ENCODE results near the gene RIPK3. TPM values are rescaled to one million over a fixed set of nuclear protein-coding genes. Genes with fewer than 3 reads are reported as not detected.
A peak's percentile ranks its signal among the peaks of the same experiment; 100 is the strongest.

RIPK3 gene
- total and polyA plus RNA-seq, 4 donors, result 1.0 to 2.9 (median 1.9) TPM

DNA sequence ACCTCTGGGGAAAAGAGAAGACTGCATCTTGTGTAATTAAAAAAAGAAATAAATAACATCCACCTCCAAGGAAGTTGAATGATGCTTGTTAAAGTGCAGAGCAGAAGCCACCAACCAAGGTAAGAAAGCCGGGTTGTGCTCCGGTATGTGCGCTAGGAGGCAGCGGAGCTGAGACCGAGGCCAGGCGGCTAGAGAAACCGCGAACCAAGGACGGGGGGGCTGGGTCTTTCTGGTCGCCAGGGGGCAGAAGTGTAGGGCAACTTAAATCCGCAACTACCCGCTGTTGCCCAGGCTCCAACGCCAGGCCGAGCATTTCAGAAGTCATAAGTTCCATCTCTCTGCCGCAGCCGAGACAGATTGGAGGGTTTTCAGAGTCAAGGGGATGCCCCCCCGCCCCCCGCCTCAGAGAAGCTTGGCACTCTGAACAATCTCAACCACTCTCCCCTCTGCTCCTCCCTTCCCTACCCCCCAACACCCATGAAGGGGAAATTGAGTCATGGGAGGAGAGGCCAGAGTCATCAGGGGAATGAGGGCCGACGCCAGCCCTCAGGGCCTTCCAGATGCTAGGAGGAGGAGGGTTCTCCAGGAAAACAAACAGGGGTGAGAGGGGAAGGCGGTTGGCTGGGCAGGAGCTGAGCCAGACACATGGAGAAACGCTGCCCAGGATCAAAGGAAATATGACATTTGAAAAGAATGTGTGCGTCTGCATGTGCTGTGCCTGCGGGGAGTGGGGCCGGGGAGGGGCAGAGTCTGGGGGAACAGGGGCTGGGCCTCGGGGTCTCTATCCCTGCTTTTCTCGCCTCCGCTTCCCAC is 26.0 kb upstream of the RIPK3 start (continued):
- TF ChIP-seq, protein P1, sequence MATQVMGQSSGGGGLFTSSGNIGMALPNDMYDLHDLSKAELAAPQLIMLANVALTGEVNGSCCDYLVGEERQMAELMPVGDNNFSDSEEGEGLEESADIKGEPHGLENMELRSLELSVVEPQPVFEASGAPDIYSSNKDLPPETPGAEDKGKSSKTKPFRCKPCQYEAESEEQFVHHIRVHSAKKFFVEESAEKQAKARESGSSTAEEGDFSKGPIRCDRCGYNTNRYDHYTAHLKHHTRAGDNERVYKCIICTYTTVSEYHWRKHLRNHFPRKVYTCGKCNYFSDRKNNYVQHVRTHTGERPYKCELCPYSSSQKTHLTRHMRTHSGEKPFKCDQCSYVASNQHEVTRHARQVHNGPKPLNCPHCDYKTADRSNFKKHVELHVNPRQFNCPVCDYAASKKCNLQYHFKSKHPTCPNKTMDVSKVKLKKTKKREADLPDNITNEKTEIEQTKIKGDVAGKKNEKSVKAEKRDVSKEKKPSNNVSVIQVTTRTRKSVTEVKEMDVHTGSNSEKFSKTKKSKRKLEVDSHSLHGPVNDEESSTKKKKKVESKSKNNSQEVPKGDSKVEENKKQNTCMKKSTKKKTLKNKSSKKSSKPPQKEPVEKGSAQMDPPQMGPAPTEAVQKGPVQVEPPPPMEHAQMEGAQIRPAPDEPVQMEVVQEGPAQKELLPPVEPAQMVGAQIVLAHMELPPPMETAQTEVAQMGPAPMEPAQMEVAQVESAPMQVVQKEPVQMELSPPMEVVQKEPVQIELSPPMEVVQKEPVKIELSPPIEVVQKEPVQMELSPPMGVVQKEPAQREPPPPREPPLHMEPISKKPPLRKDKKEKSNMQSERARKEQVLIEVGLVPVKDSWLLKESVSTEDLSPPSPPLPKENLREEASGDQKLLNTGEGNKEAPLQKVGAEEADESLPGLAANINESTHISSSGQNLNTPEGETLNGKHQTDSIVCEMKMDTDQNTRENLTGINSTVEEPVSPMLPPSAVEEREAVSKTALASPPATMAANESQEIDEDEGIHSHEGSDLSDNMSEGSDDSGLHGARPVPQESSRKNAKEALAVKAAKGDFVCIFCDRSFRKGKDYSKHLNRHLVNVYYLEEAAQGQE (IDR thresholded peaks at IDR 0.05), result no peak
- no peak for TF ChIP-seq FOXA2 (IDR thresholded peaks at IDR 0.05)
- peak; percentile 94 to 96 for TF ChIP-seq RAD21 (IDR thresholded peaks at IDR 0.05)

DNA sequence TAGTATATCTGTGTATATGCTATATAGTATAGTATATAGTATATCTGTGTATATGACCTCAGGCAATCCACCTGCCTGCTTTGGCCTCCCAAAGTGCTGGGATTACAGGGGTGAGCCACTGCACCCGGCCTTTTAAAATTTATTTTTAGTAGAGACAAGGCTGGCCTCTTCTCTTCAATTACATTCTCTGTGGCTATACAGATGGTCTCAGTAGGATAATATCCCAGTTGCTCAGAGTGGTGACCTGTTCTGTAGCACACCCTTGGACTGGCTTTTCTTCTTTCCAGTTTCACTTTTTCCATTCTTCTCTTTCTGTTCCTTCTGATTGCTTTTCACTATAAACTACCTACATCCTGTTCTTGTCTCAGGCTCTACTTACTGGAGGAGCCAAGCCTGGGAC is 25.1 kb upstream of the RIPK3 start:
- H3K36me3 ChIP-seq (ENCODE audit: control insufficient read depth in 4 of 4, insufficient read depth in 3 of 4, low read depth in 1 of 4, low read length in 3 of 4), result no peaks in the 10 kb centered on the region
- no peak for DNase-seq (ENCODE audit: low spot score)
- H3K27ac ChIP-seq (ENCODE audit: low read depth in 1 of 2, low read length in 2 of 2), result no peak overlapping the region
- 85% methylated on average over 1 of the region's 1 CpG for WGBS
- H3K9ac ChIP-seq (ENCODE audit: low read depth in 1 of 2, low read length in 2 of 2), result no peak overlapping the region
- no peak overlapping the region for H3K4me3 ChIP-seq (ENCODE audit: low read depth in 1 of 3, low read length in 3 of 3)
- peaks cover 0 to 5% (median 1%) of the 10 kb centered on the region in 4 donors for H3K4me1 ChIP-seq (ENCODE audit: control insufficient read depth in 4 of 4, insufficient read depth in 4 of 4, low read length in 3 of 4)
- no peaks in the 10 kb centered on the region for H3K9me3 ChIP-seq (ENCODE audit: control insufficient read depth in 4 of 4, low read length in 3 of 4)
- TF ChIP-seq NR2F2 (IDR thresholded peaks at IDR 0.05), result no peak
- TF ChIP-seq EGR1 (IDR thresholded peaks at IDR 0.05; ENCODE audit: low read depth in 2 of 2), result no peak
- no peak for TF ChIP-seq JUND (IDR thresholded peaks at IDR 0.05)
- TF ChIP-seq HNF4G (IDR thresholded peaks at IDR 0.05), result no peak
- TF ChIP-seq RXRA (IDR thresholded peaks at IDR 0.05), result no peak
- TF ChIP-seq RAD21 (IDR thresholded peaks at IDR 0.05), result no peak
- TF ChIP-seq, protein P2, sequence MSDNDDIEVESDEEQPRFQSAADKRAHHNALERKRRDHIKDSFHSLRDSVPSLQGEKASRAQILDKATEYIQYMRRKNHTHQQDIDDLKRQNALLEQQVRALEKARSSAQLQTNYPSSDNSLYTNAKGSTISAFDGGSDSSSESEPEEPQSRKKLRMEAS (IDR thresholded peaks at IDR 0.05), result no peak
- TF ChIP-seq, protein P3, sequence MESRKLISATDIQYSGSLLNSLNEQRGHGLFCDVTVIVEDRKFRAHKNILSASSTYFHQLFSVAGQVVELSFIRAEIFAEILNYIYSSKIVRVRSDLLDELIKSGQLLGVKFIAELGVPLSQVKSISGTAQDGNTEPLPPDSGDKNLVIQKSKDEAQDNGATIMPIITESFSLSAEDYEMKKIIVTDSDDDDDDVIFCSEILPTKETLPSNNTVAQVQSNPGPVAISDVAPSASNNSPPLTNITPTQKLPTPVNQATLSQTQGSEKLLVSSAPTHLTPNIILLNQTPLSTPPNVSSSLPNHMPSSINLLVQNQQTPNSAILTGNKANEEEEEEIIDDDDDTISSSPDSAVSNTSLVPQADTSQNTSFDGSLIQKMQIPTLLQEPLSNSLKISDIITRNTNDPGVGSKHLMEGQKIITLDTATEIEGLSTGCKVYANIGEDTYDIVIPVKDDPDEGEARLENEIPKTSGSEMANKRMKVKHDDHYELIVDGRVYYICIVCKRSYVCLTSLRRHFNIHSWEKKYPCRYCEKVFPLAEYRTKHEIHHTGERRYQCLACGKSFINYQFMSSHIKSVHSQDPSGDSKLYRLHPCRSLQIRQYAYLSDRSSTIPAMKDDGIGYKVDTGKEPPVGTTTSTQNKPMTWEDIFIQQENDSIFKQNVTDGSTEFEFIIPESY (IDR thresholded peaks at IDR 0.05), result no peak
- no peak for TF ChIP-seq GABPA (IDR thresholded peaks at IDR 0.05 in 1 of 2, conservative IDR thresholded peaks at IDR 0.05 in 1 of 2)
- TF ChIP-seq YY1 (IDR thresholded peaks at IDR 0.05), result no peak
- TF ChIP-seq TAF1 (conservative IDR thresholded peaks at IDR 0.05), result no peak
- TF ChIP-seq, protein P4, sequence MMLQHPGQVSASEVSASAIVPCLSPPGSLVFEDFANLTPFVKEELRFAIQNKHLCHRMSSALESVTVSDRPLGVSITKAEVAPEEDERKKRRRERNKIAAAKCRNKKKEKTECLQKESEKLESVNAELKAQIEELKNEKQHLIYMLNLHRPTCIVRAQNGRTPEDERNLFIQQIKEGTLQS (IDR thresholded peaks at IDR 0.05), result no peak
- TF ChIP-seq SP1 (IDR thresholded peaks at IDR 0.05), result no peak
- TF ChIP-seq FOXA2 (IDR thresholded peaks at IDR 0.05), result no peak
- TF ChIP-seq HNF4A (conservative IDR thresholded peaks at IDR 0.05), result no peak
- no peak for TF ChIP-seq FOXA1 (IDR thresholded peaks at IDR 0.05)
- TF ChIP-seq, protein P5, sequence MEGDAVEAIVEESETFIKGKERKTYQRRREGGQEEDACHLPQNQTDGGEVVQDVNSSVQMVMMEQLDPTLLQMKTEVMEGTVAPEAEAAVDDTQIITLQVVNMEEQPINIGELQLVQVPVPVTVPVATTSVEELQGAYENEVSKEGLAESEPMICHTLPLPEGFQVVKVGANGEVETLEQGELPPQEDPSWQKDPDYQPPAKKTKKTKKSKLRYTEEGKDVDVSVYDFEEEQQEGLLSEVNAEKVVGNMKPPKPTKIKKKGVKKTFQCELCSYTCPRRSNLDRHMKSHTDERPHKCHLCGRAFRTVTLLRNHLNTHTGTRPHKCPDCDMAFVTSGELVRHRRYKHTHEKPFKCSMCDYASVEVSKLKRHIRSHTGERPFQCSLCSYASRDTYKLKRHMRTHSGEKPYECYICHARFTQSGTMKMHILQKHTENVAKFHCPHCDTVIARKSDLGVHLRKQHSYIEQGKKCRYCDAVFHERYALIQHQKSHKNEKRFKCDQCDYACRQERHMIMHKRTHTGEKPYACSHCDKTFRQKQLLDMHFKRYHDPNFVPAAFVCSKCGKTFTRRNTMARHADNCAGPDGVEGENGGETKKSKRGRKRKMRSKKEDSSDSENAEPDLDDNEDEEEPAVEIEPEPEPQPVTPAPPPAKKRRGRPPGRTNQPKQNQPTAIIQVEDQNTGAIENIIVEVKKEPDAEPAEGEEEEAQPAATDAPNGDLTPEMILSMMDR (IDR thresholded peaks at IDR 0.05; ENCODE audit: low read depth, low read length, missing input control), result no peak
- TF ChIP-seq, protein P1 (IDR thresholded peaks at IDR 0.05), result no peak
- peaks cover 0 to 5% (median 0%) of the 10 kb centered on the region in 4 donors for H3K27me3 ChIP-seq (ENCODE audit: control insufficient read depth in 4 of 4, insufficient read depth in 4 of 4, low read length in 3 of 4)

Measured in liver (tissue), 9 donors.